HK-2 (cell line): ENCODE results near the gene MTX1.
"Not testable (repeated sequence)": the region's sequence is repeated elsewhere in the genome, so short reads cannot be mapped to it uniquely, and the experiment has no call there.

Source experiments
- DNase-seq: peaks from one replicate; pipeline ENCODE4 v3.0.0-alpha.2; 2018; ENCODE audit not compliant: unreplicated experiment

Gene MTX1

GRCh38 chr1:155208541-155209311 lies at the start of gene MTX1:
Gene MTX1 (plus strand): TSS chr1:155208695. CDS start chr1:155208805, 110 bp downstream.
- DNase-seq, result peak; percentile 86

GRCh38 chr1:155158991-155159390 lies 49.5 kb upstream of the MTX1 start:
- DNase-seq, result no peak

- no peak for DNase-seq
Observed at GRCh38 chr1:155160128-155160527, 48.4 kb upstream of the MTX1 start.

- not testable (repeated sequence) for DNase-seq
Observed at GRCh38 chr1:155162631-155163030, 45.9 kb upstream of the MTX1 start.

- DNase-seq, result not testable (repeated sequence)
Observed at GRCh38 chr1:155163785-155164184, 44.7 kb upstream of the MTX1 start.

GRCh38 chr1:155164625-155165024 lies 43.9 kb upstream of the MTX1 start:
- not testable (repeated sequence) for DNase-seq

- DNase-seq, result no peak
Observed at GRCh38 chr1:155166051-155166470, 42.4 kb upstream of the MTX1 start.

- no peak for DNase-seq
Observed at GRCh38 chr1:155166471-155167165, 41.9 kb upstream of the MTX1 start.

- peak; percentile 89 for DNase-seq
Observed at GRCh38 chr1:155167166-155168104, 41.1 kb upstream of the MTX1 start.

- not testable (repeated sequence) for DNase-seq
Observed at GRCh38 chr1:155168105-155168445, 40.4 kb upstream of the MTX1 start.

GRCh38 chr1:155168456-155169210 lies 39.9 kb upstream of the MTX1 start:
- DNase-seq, result no peak

GRCh38 chr1:155169541-155169940 lies 39.0 kb upstream of the MTX1 start:
- DNase-seq, result no peak

GRCh38 chr1:155170101-155170785 lies 38.3 kb upstream of the MTX1 start:
- DNase-seq, result no peak

GRCh38 chr1:155170806-155171205 lies 37.7 kb upstream of the MTX1 start:
- DNase-seq, result no peak

GRCh38 chr1:155171836-155172731 lies 36.4 kb upstream of the MTX1 start:
- no peak for DNase-seq

GRCh38 chr1:155172732-155173477 lies 35.6 kb upstream of the MTX1 start, which contains the start of gene KRTCAP2:
Gene KRTCAP2 (minus strand): TSS chr1:155173304. CDS start chr1:155173224, 80 bp downstream.
- peak; percentile 94 for DNase-seq

GRCh38 chr1:155173478-155174323 lies 34.8 kb upstream of the MTX1 start, which contains the start of gene TRIM46:
Gene TRIM46 (plus strand): TSS chr1:155173849. CDS start chr1:155173967, 118 bp downstream.
- DNase-seq, result peak; percentile 78
